ENCODE data around the gene TSHZ2. TPM values are rescaled to one million over a fixed set of nuclear protein-coding genes. Genes with fewer than 3 reads are reported as not detected.

The TSHZ2 gene
- total RNA-seq, 1 experiment from 2014 or later: 2.3 TPM

- BruUV-seq (replicated peaks): no TSS peak
These were observed 119.6 kb downstream of the TSHZ2 start for GRCh38 chr20:53091789-53092188.

GRCh38 chr20:53092772-53093300 is 120.7 kb downstream of the TSHZ2 start:
- H3K9me3 Mint-ChIP-seq (ENCODE audit: unreplicated experiment): no peaks in the 10 kb centered on the region
- BruUV-seq (replicated peaks): no TSS peak
- no peaks in the 10 kb centered on the region for H3K36me3 Mint-ChIP-seq (ENCODE audit: insufficient read depth, unreplicated experiment)
- ChIA-PET CTCF (interaction anchor here (0.6 to 0.7 kb wide), 3 partner anchors 34 to 658 kb away, joined by 3 to 4 read pairs (median 3); no protein-coding TSS in a partner anchor), POLR2A (no interaction called here)
- TF ChIP-seq CTCF (IDR thresholded peaks at IDR 0.05; ENCODE audit: unreplicated experiment): no peak
- H3K4me1 Mint-ChIP-seq (ENCODE audit: insufficient read depth, unreplicated experiment): no peaks in the 10 kb centered on the region
- intact Hi-C loops (cut with micrococcal nuclease): no loop called here
- no peak overlapping the region for H3K27ac Mint-ChIP-seq (ENCODE audit: low read depth, unreplicated experiment)
- H3K4me3 Mint-ChIP-seq (ENCODE audit: unreplicated experiment): no peak overlapping the region
- no peak for DNase-seq (ENCODE audit: unreplicated experiment)
- no peaks in the 10 kb centered on the region for H3K27me3 Mint-ChIP-seq (ENCODE audit: insufficient read depth, unreplicated experiment)

More at GRCh38 chr20:53091789-53092188, 119.6 kb downstream of the TSHZ2 start:
- H3K4me3 Mint-ChIP-seq (ENCODE audit: unreplicated experiment): no peak overlapping the region
- H3K36me3 Mint-ChIP-seq (ENCODE audit: insufficient read depth, unreplicated experiment): no peaks in the 10 kb centered on the region
- intact Hi-C loops (cut with micrococcal nuclease): no loop called here
- no peak overlapping the region for H3K27ac Mint-ChIP-seq (ENCODE audit: low read depth, unreplicated experiment)
- H3K27me3 Mint-ChIP-seq (ENCODE audit: insufficient read depth, unreplicated experiment): no peaks in the 10 kb centered on the region
- CTCF ChIA-PET: interaction anchor here (1.2 kb wide), 1 partner anchor 96 kb away, joined by 3 read pairs; no protein-coding TSS in a partner anchor
- H3K4me1 Mint-ChIP-seq (ENCODE audit: insufficient read depth, unreplicated experiment): no peaks in the 10 kb centered on the region
- no peak for TF ChIP-seq CTCF (IDR thresholded peaks at IDR 0.05; ENCODE audit: unreplicated experiment)
- no peak for DNase-seq (ENCODE audit: unreplicated experiment)
- POLR2A ChIA-PET: no interaction called here
- no peaks in the 10 kb centered on the region for H3K9me3 Mint-ChIP-seq (ENCODE audit: unreplicated experiment)

- Mint-ChIP-seq H3K27me3 (ENCODE audit: insufficient read depth, unreplicated experiment) (no peaks in the 10 kb centered on the region), H3K36me3 (ENCODE audit: insufficient read depth, unreplicated experiment) (no peaks in the 10 kb centered on the region), H3K27ac (ENCODE audit: low read depth, unreplicated experiment) (no peak overlapping the region), H3K4me1 (ENCODE audit: insufficient read depth, unreplicated experiment) (peaks cover 28% of the 10 kb centered on the region), H3K4me3 (ENCODE audit: unreplicated experiment) (no peak overlapping the region), H3K9me3 (ENCODE audit: unreplicated experiment) (no peaks in the 10 kb centered on the region)
- no peak for TF ChIP-seq CTCF (IDR thresholded peaks at IDR 0.05; ENCODE audit: unreplicated experiment)
- BruUV-seq (replicated peaks): no TSS peak
- no peak for DNase-seq (ENCODE audit: unreplicated experiment)
- ChIA-PET POLR2A (interaction anchor here (0.6 to 1.8 kb wide), 2 partner anchors 16 to 115 kb away, joined by 4 to 6 read pairs; no protein-coding TSS in a partner anchor), CTCF (interaction anchor here (0.7 to 1.2 kb wide), 2 partner anchors 48 to 101 kb away, joined by 3 read pairs; no protein-coding TSS in a partner anchor)
- intact Hi-C loops (cut with micrococcal nuclease): no loop called here
These were observed 125.2 kb downstream of the TSHZ2 start for GRCh38 chr20:53097371-53097770.

GRCh38 chr20:53097791-53098190 is 125.6 kb downstream of the TSHZ2 start:
- H3K27me3 Mint-ChIP-seq (ENCODE audit: insufficient read depth, unreplicated experiment): no peaks in the 10 kb centered on the region
- DNase-seq (ENCODE audit: unreplicated experiment): no peak
- POLR2A ChIA-PET: interaction anchor here (1.8 kb wide), 1 partner anchor 16 kb away, joined by 6 read pairs; no protein-coding TSS in a partner anchor
- intact Hi-C loops (cut with micrococcal nuclease): no loop called here
- H3K4me3 Mint-ChIP-seq (ENCODE audit: unreplicated experiment): no peak overlapping the region
- no peak for TF ChIP-seq CTCF (IDR thresholded peaks at IDR 0.05; ENCODE audit: unreplicated experiment)
- H3K9me3 Mint-ChIP-seq (ENCODE audit: unreplicated experiment): no peaks in the 10 kb centered on the region
- H3K4me1 Mint-ChIP-seq (ENCODE audit: insufficient read depth, unreplicated experiment): peaks cover 28% of the 10 kb centered on the region
- BruUV-seq (replicated peaks): no TSS peak
- CTCF ChIA-PET: interaction anchor here (0.5 to 0.7 kb wide), 3 partner anchors 94 to 1204 kb away, joined by 3 read pairs; no protein-coding TSS in a partner anchor
- H3K27ac Mint-ChIP-seq (ENCODE audit: low read depth, unreplicated experiment): no peak overlapping the region
- no peaks in the 10 kb centered on the region for H3K36me3 Mint-ChIP-seq (ENCODE audit: insufficient read depth, unreplicated experiment)
